ENCODE data around the gene EPB41L2.
A peak's percentile ranks its signal among the peaks of the same experiment; 100 is the strongest.
"Not testable (repeated sequence)": the region's sequence is repeated elsewhere in the genome, so short reads cannot be mapped to it uniquely, and the experiment has no call there.

Gene EPB41L2

GRCh38 chr6:131063028-131063763 lies at the start of gene EPB41L2:
Gene EPB41L2 (minus strand): TSS chr6:131063245. CDS start chr6:130956485, 106,760 bp downstream.
- peak; percentile 56 to 62 for DNase-seq (ENCODE audit: low read depth in 2 of 2)

GRCh38 chr6:131112249-131112648 lies 49.2 kb upstream of the EPB41L2 start:
- no peak for DNase-seq (ENCODE audit: low read depth in 2 of 2)

GRCh38 chr6:131107151-131107550 lies 44.1 kb upstream of the EPB41L2 start:
- no peak for DNase-seq (ENCODE audit: low read depth in 2 of 2)

GRCh38 chr6:131103901-131104300 lies 40.9 kb upstream of the EPB41L2 start:
- no peak for DNase-seq (ENCODE audit: low read depth in 2 of 2)

- no peak for DNase-seq (ENCODE audit: low read depth in 2 of 2)
Observed at GRCh38 chr6:131103296-131103695, 40.3 kb upstream of the EPB41L2 start.

- DNase-seq (ENCODE audit: low read depth in 2 of 2) = no peak
Observed at GRCh38 chr6:131101911-131102680, 39.1 kb upstream of the EPB41L2 start.

GRCh38 chr6:131096786-131097185 lies 33.7 kb upstream of the EPB41L2 start:
- no peak for DNase-seq (ENCODE audit: low read depth in 2 of 2)

GRCh38 chr6:131093334-131093733 lies 30.3 kb upstream of the EPB41L2 start:
- DNase-seq (ENCODE audit: low read depth in 2 of 2) = no peak

- DNase-seq (ENCODE audit: low read depth in 2 of 2) = not testable (repeated sequence)
Observed at GRCh38 chr6:131091944-131092343, 28.9 kb upstream of the EPB41L2 start.

- DNase-seq (ENCODE audit: low read depth in 2 of 2) = not testable (repeated sequence)
Observed at GRCh38 chr6:131090339-131090738, 27.3 kb upstream of the EPB41L2 start.

- no peak for DNase-seq (ENCODE audit: low read depth in 2 of 2)
Observed at GRCh38 chr6:131084982-131085381, 21.9 kb upstream of the EPB41L2 start.

- no peak for DNase-seq (ENCODE audit: low read depth in 2 of 2)
Observed at GRCh38 chr6:131083687-131084086, 20.6 kb upstream of the EPB41L2 start.

GRCh38 chr6:131082335-131082734 lies 19.3 kb upstream of the EPB41L2 start:
- DNase-seq (ENCODE audit: low read depth in 2 of 2) = no peak

GRCh38 chr6:131080084-131080483 lies 17.0 kb upstream of the EPB41L2 start:
- DNase-seq (ENCODE audit: low read depth in 2 of 2) = no peak

- no peak for DNase-seq (ENCODE audit: low read depth in 2 of 2)
Observed at GRCh38 chr6:131073577-131073976, 10.5 kb upstream of the EPB41L2 start.

- no peak for DNase-seq (ENCODE audit: low read depth in 2 of 2)
Observed at GRCh38 chr6:131070061-131070460, 7.0 kb upstream of the EPB41L2 start.

GRCh38 chr6:131068165-131068564 lies 5.1 kb upstream of the EPB41L2 start:
- DNase-seq (ENCODE audit: low read depth in 2 of 2) = no peak

GRCh38 chr6:131067521-131067920 lies 4.5 kb upstream of the EPB41L2 start:
- no peak for DNase-seq (ENCODE audit: low read depth in 2 of 2)

GRCh38 chr6:131065824-131066171 lies 2.8 kb upstream of the EPB41L2 start:
- DNase-seq (ENCODE audit: low read depth in 2 of 2) = no peak

- no peak for DNase-seq (ENCODE audit: low read depth in 2 of 2)
Observed at GRCh38 chr6:131065112-131065823, 2.2 kb upstream of the EPB41L2 start.

GRCh38 chr6:131063764-131064272 lies 773 bp upstream of the EPB41L2 start:
- DNase-seq (ENCODE audit: low read depth in 2 of 2) = no peak

Measured in stimulated activated CD4-positive, alpha-beta T cell treated with anti-CD3 and anti-CD28 coated beads, Interleukin-1b, Interleukin-23, amount 100 ng/mL, for 1 hour (primary cell).